Suprapubic skin (tissue), 4 donors: ENCODE measurements around the gene SLC35D3.

ENCODE experiments used
- CTCF ChIP-seq, 2 donors: fragments of 200-600 bp in 1 of 2; fragments of 450-650 bp in 1 of 2; sonication (generic) in 1 of 2; IDR thresholded peaks; one replicate each; pipeline ENCODE4 v1.5.1; 2016 to 2019; ENCODE audit warnings: antibody characterized with exemption in 2 of 2, mild to moderate bottlenecking in 1 of 2, moderate library complexity in 1 of 2
- POLR2A ChIP-seq, 2 donors: fragments of 450-650 bp; IDR thresholded peaks; one replicate each; pipeline ENCODE4 v1.6.1; 2017; ENCODE audit warnings: antibody characterized with exemption in 2 of 2, mild to moderate bottlenecking in 2 of 2, moderate library complexity in 2 of 2
- POLR2AphosphoS5 ChIP-seq, 3 donors: sonication (generic); formaldehyde crosslinking; IDR thresholded peaks; one replicate each; pipeline ENCODE4 v1.6.1; 2017; ENCODE audit warnings: antibody characterized with exemption in 3 of 3

GRCh38 chr6:136901212-136901784, 20.8 kb upstream of the SLC35D3 start:
- no peak for TF ChIP-seq POLR2A (IDR thresholded peaks at IDR 0.05)
- TF ChIP-seq CTCF (IDR thresholded peaks at IDR 0.05), result no peak
- TF ChIP-seq POLR2AphosphoS5 (IDR thresholded peaks at IDR 0.05), result no peak
